NB4 (cell line): ENCODE measurements around the gene IL16.

Source experiments
- MYC ChIP-seq: IDR thresholded peaks from 2 replicates; pipeline ENCODE4 v1.6.1; 2011; ENCODE audit warnings: low read depth, low read length
- TF ChIP-seq, protein P1 (sequence below): IDR thresholded peaks from one replicate; pipeline ENCODE4 v1.5.1; 2012; ENCODE audit warnings: low read depth, low read length

DNA sequence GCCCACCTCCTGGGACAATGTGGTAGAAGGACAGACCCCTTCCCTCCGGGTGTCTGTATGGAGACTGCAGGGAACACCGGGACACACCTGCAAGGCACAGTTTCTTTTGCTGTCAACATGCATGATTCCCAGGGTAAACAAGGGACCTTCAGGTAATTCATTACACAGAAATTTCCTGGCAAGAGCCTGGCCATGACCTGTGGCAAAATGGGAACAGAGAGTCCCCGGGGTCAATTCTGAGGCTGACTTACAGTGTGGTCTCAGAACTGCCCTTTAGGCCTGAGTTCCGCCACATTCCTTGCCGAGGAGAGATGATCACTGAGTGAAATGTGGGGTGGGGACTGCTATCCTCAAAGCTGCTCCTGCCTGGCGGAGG is 121.0 kb downstream of the IL16 start:
- TF ChIP-seq, protein P1, sequence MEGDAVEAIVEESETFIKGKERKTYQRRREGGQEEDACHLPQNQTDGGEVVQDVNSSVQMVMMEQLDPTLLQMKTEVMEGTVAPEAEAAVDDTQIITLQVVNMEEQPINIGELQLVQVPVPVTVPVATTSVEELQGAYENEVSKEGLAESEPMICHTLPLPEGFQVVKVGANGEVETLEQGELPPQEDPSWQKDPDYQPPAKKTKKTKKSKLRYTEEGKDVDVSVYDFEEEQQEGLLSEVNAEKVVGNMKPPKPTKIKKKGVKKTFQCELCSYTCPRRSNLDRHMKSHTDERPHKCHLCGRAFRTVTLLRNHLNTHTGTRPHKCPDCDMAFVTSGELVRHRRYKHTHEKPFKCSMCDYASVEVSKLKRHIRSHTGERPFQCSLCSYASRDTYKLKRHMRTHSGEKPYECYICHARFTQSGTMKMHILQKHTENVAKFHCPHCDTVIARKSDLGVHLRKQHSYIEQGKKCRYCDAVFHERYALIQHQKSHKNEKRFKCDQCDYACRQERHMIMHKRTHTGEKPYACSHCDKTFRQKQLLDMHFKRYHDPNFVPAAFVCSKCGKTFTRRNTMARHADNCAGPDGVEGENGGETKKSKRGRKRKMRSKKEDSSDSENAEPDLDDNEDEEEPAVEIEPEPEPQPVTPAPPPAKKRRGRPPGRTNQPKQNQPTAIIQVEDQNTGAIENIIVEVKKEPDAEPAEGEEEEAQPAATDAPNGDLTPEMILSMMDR, result no peak
- no peak for TF ChIP-seq MYC
